HCT116 (cell line): ENCODE results near the gene SARS1. TPM values are rescaled to one million over a fixed set of nuclear protein-coding genes. Genes with fewer than 3 reads are reported as not detected.

Experiments
- ATAC-seq: fragments of 200-7000 bp; cut with Tn5 transposase; 2 replicates; pipeline ENCODE4 v1.9.1; 2020; ENCODE audit warnings: mild to moderate bottlenecking, moderate library complexity
- BruUV-seq: library from RNA; stranded (reverse); fragments of 400-500 nt; replicated peaks from 2 replicates; lab custom pipeline; 2021; lab: Mats Ljungman, UMichigan
- CTCF ChIA-PET: fragments of 300-600 bp; sonication (Branson Sonifier 250); formaldehyde crosslinking; loops from one replicate; lab custom pipeline; 2021; ENCODE audit warnings: antibody characterized with exemption; lab: Charles Lee
- POLR2A ChIA-PET: fragments of 300-600, 350-600 bp; sonication (Branson Sonifier 250); formaldehyde crosslinking; loops from one replicate; lab custom pipeline; 2021; ENCODE audit warnings: antibody characterized with exemption; lab: Charles Lee
- RAD21 ChIA-PET, 2 experiments: fragments of 300-600 bp; sonication (Branson Sonifier 250); formaldehyde crosslinking; loops; one replicate each; lab custom pipeline; 2023; ENCODE audit warnings: low total read pairs in 2 of 2; ENCODE audit not compliant: uncharacterized antibody in 2 of 2, unreplicated experiment in 2 of 2, low non-redundant PET in 1 of 2; lab: Charles Lee
- DNase-seq: peaks from one replicate; pipeline ENCODE4 v3.0.0-alpha.2; 2010; ENCODE audit warnings: low read depth, low spot score
- H2AFZ ChIP-seq: fragments of 200-600 bp; shearing (Covaris generic), sonication (generic); 2 replicates; pipeline ENCODE4 v1.6.1; 2017; ENCODE audit warnings: low read depth, mixed run types, mixed read lengths, antibody characterized with exemption, low read length; ENCODE audit not compliant: poor library complexity, severe bottlenecking
- H3K27ac ChIP-seq: 2 replicates; pipeline ENCODE4 v1.5.1; 2012; ENCODE audit warnings: low read depth, low read length
- H3K27me3 ChIP-seq: fragments of 200-600 bp; sonication (generic); 2 replicates; pipeline ENCODE4 v1.6.1; 2016; ENCODE audit warnings: mixed run types, low read length, mixed read lengths; ENCODE audit not compliant: insufficient read depth
- H3K36me3 ChIP-seq, 2 experiments: fragments of 200-500 bp in 1 of 2; fragments of 200-600 bp in 1 of 2; sonication (Bioruptor generic) in 1 of 2; sonication (generic) in 1 of 2; 2 replicates each; pipeline versions ENCODE4 v1.5.1 to v1.6.1; 2014 to 2016; ENCODE audit warnings: low read length in 2 of 2, inconsistent platforms in 1 of 2, mixed read lengths in 1 of 2, mixed run types in 1 of 2; ENCODE audit not compliant: insufficient read depth in 2 of 2, control insufficient read depth in 1 of 2
- H3K4me1 ChIP-seq, 2 experiments: fragments of 200-600 bp in 1 of 2; sonication (generic) in 1 of 2; 2 replicates each; pipeline versions ENCODE4 v1.5.1 to v1.6.1; 2012 to 2017; ENCODE audit warnings: low read length in 2 of 2, inconsistent platforms in 1 of 2, mild to moderate bottlenecking in 1 of 2, mixed read lengths in 1 of 2, mixed run types in 1 of 2, moderate library complexity in 1 of 2; ENCODE audit not compliant: insufficient read depth in 2 of 2, control insufficient read depth in 1 of 2
- H3K4me2 ChIP-seq: fragments of 200-600 bp; sonication (generic); 2 replicates; pipeline ENCODE4 v1.6.1; 2017; ENCODE audit warnings: mixed run types, low read length, mixed read lengths
- H3K4me3 ChIP-seq, 2 experiments: fragments of 200-600 bp in 1 of 2; sonication (generic) in 1 of 2; replicated peaks in 1 of 2; 2 replicates each; pipeline ENCODE4 v1.5.1; 2011 to 2016; ENCODE audit warnings: low read length in 2 of 2, control low read depth in 1 of 2, low read depth in 1 of 2, mild to moderate bottlenecking in 1 of 2, mixed read lengths in 1 of 2, mixed run types in 1 of 2
- H3K79me2 ChIP-seq: fragments of 200-600 bp; sonication (generic); 2 replicates; pipeline ENCODE4 v1.6.1; 2017; ENCODE audit warnings: mild to moderate bottlenecking, mixed run types, low read length, moderate library complexity, mixed read lengths; ENCODE audit not compliant: insufficient read depth
- H3K9ac ChIP-seq: fragments of 200-600 bp; sonication (generic); 2 replicates; pipeline ENCODE4 v1.6.1; 2016; ENCODE audit warnings: low read length, mixed read lengths
- H3K9me2 ChIP-seq: fragments of 200-600 bp; sonication (generic), shearing (Covaris generic); 2 replicates; pipeline ENCODE4 v1.6.1; 2017; ENCODE audit warnings: mixed run types, mild to moderate bottlenecking, moderate library complexity; ENCODE audit not compliant: insufficient read depth
- H3K9me3 ChIP-seq, 2 experiments: fragments of 200-500 bp in 1 of 2; fragments of 200-600 bp in 1 of 2; sonication (Bioruptor generic) in 1 of 2; sonication (generic) in 1 of 2; 2 replicates each; pipeline ENCODE4 v1.6.1; 2014 to 2017; ENCODE audit warnings: low read length in 2 of 2, mixed read lengths in 2 of 2, inconsistent platforms in 1 of 2, low read depth in 1 of 2, mild to moderate bottlenecking in 1 of 2, mixed run types in 1 of 2, moderate library complexity in 1 of 2; ENCODE audit not compliant: control insufficient read depth in 1 of 2, insufficient read depth in 1 of 2
- H4K20me1 ChIP-seq: fragments of 200-600 bp; sonication (generic), shearing (Covaris generic); 2 replicates; pipeline ENCODE4 v1.6.1; 2017; ENCODE audit warnings: mixed run types, mild to moderate bottlenecking, moderate library complexity; ENCODE audit not compliant: insufficient read depth
- CEBPB ChIP-seq: IDR thresholded peaks from 2 replicates; pipeline ENCODE4 v1.6.1; 2012; ENCODE audit warnings: low read depth
- EGR1 ChIP-seq: IDR thresholded peaks from 2 replicates; pipeline ENCODE4 v1.6.1; 2012; ENCODE audit warnings: low read depth
- FOSL1 ChIP-seq: IDR thresholded peaks from 2 replicates; pipeline ENCODE4 v1.6.1; 2012; ENCODE audit warnings: low read depth
- RAD21 ChIP-seq: IDR thresholded peaks from 2 replicates; pipeline ENCODE4 v1.6.1; 2012; ENCODE audit warnings: low read depth, mild to moderate bottlenecking
- TCF7L2 ChIP-seq: IDR thresholded peaks from 2 replicates; pipeline ENCODE4 v1.7.0; 2011; ENCODE audit warnings: borderline replicate concordance, inconsistent platforms; ENCODE audit not compliant: insufficient read depth, insufficient read length; ENCODE audit errors: extremely low read depth
- ZNF274 ChIP-seq: fragments of 200-500 bp; sonication (Bioruptor generic); IDR thresholded peaks from 2 replicates; pipeline ENCODE4 v1.6.1; 2014; ENCODE audit warnings: mild to moderate bottlenecking, low read depth, low read length, inconsistent platforms
- intact Hi-C: fragments of 100-400 bp; cut with micrococcal nuclease; formaldehyde crosslinking; loops from 2 replicates; pipeline ENCODE4 v1.10.0; 2022
- total RNA-seq: library from RNA; stranded (reverse); gene quantifications from one replicate; pipeline ENCODE4 v1.2.1, GENCODE V29; 2021; ENCODE audit not compliant: unreplicated experiment
- TF ChIP-seq, protein P1 (sequence below), 3 experiments: fragments of 200-600 bp in 1 of 3; sonication (generic) in 1 of 3; IDR thresholded peaks in 2 of 3; conservative IDR thresholded peaks in 1 of 3; 2 replicates each; pipeline ENCODE4 v1.5.1; 2012 to 2017; ENCODE audit warnings: low read depth in 2 of 3, low read length in 2 of 3, antibody characterized with exemption in 1 of 3, borderline replicate concordance in 1 of 3, control low read depth in 1 of 3, mild to moderate bottlenecking in 1 of 3, mixed read lengths in 1 of 3, mixed run types in 1 of 3, moderate library complexity in 1 of 3; ENCODE audit not compliant: insufficient read depth in 1 of 3
- TF ChIP-seq, protein P2 (sequence below): IDR thresholded peaks from 2 replicates; pipeline ENCODE4 v1.6.1; 2012
- TF ChIP-seq, protein P3 (sequence below): IDR thresholded peaks from 2 replicates; pipeline ENCODE4 v1.6.1; 2012

SARS1 gene
- total RNA-seq, 1 experiment from 2014 or later = 206 TPM

DNA sequence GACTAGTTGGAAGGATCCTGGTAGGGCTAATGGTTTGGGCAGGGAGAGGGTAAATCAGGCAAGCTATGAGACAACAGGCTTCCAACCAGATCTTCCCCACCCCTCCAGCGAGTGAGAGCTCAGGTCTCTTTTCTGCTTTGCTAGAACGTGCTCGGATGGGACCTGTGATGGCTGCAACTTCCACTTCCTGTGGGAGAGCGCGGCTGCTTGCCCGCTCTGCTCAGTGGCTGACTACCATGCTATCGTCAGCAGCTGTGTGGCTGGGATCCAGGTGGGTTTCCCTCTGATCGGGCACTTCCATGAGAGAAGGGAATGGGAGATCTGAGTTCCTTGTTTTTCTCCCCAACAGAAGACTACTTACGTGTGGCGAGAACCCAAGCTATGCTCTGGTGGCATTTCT lies 14.0 kb upstream of the SARS1 start:
- Histone ChIP-seq H3K9ac (no peak overlapping the region), H2AFZ (no peak overlapping the region), H3K9me3 (no peaks in the 10 kb centered on the region), H3K27ac (no peak overlapping the region), H3K27me3 (no peaks in the 10 kb centered on the region), H3K4me3 (no peak overlapping the region), H3K36me3 (no peaks in the 10 kb centered on the region), H3K4me1 (peaks cover 18 to 36% of the 10 kb centered on the region in 2 experiments), H3K79me2 (no peaks in the 10 kb centered on the region), H3K9me2 (no peaks in the 10 kb centered on the region), H3K4me2 (no peak overlapping the region), H4K20me1 (no peaks in the 10 kb centered on the region)
- DNase-seq (no peak), ATAC-seq (no peak)
- CTCF ChIA-PET = interaction anchor here (0.9 kb wide), 1 partner anchor 13 kb away, joined by 3 read pairs; no protein-coding TSS in a partner anchor
- TF ChIP-seq EGR1 = no peak
- TF ChIP-seq TCF7L2 = no peak
- TF ChIP-seq, protein P1, sequence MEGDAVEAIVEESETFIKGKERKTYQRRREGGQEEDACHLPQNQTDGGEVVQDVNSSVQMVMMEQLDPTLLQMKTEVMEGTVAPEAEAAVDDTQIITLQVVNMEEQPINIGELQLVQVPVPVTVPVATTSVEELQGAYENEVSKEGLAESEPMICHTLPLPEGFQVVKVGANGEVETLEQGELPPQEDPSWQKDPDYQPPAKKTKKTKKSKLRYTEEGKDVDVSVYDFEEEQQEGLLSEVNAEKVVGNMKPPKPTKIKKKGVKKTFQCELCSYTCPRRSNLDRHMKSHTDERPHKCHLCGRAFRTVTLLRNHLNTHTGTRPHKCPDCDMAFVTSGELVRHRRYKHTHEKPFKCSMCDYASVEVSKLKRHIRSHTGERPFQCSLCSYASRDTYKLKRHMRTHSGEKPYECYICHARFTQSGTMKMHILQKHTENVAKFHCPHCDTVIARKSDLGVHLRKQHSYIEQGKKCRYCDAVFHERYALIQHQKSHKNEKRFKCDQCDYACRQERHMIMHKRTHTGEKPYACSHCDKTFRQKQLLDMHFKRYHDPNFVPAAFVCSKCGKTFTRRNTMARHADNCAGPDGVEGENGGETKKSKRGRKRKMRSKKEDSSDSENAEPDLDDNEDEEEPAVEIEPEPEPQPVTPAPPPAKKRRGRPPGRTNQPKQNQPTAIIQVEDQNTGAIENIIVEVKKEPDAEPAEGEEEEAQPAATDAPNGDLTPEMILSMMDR (IDR thresholded peaks at IDR 0.05 in 2 of 3, conservative IDR thresholded peaks at IDR 0.05 in 1 of 3; ENCODE audit: borderline replicate concordance in 1 of 3, insufficient read depth in 1 of 3, low read depth in 2 of 3, low read length in 2 of 3) = no peak
- no peak for TF ChIP-seq ZNF274
- TF ChIP-seq, protein P2, sequence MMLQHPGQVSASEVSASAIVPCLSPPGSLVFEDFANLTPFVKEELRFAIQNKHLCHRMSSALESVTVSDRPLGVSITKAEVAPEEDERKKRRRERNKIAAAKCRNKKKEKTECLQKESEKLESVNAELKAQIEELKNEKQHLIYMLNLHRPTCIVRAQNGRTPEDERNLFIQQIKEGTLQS = no peak
- TF ChIP-seq FOSL1 = no peak
- TF ChIP-seq, protein P3, sequence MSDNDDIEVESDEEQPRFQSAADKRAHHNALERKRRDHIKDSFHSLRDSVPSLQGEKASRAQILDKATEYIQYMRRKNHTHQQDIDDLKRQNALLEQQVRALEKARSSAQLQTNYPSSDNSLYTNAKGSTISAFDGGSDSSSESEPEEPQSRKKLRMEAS = no peak
- no peak for TF ChIP-seq CEBPB
- no peak for TF ChIP-seq RAD21
- RAD21 ChIA-PET = no interaction called here
- POLR2A ChIA-PET = interaction anchor here (0.6 kb wide), 1 partner anchor 48 kb away, joined by 4 read pairs; no protein-coding TSS in a partner anchor
- no TSS peak for BruUV-seq
- intact Hi-C loops = loop anchor here (2.0 to 10.0 kb wide), 3 partner anchors 63 to 335 kb away; partner anchors contain the start of gene GPR61
